Measurements from ENCODE around the gene SS18L1. TPM values are rescaled to one million over a fixed set of nuclear protein-coding genes. Genes with fewer than 3 reads are reported as not detected.

SS18L1 gene
- total RNA-seq, 1 donor from 2014 or later = 19.9 TPM

GRCh38 chr20:62155428-62156253 is 12.1 kb downstream of the SS18L1 start:
- Mint-ChIP-seq H3K27ac (ENCODE audit: unreplicated experiment) (peak overlapping the region; percentile 36), H3K4me3 (ENCODE audit: unreplicated experiment) (no peak overlapping the region)

GRCh38 chr20:62156254-62156556 is 12.6 kb downstream of the SS18L1 start:
- Mint-ChIP-seq H3K27ac (ENCODE audit: unreplicated experiment) (peak overlapping the region; percentile 31), H3K27me3 (ENCODE audit: unreplicated experiment) (no peaks in the 10 kb centered on the region), H3K36me3 (ENCODE audit: unreplicated experiment) (peaks cover 19% of the 10 kb centered on the region), H3K4me1 (ENCODE audit: unreplicated experiment) (peaks cover 15% of the 10 kb centered on the region), H3K9me3 (ENCODE audit: unreplicated experiment) (no peaks in the 10 kb centered on the region), H3K4me3 (ENCODE audit: unreplicated experiment) (no peak overlapping the region)
- TF ChIP-seq CTCF (IDR thresholded peaks at IDR 0.05) = no peak
- DNase-seq (ENCODE audit: extremely low spot score, unreplicated experiment) = no peak

More at GRCh38 chr20:62155428-62156253, 12.1 kb downstream of the SS18L1 start:
- H3K4me1 Mint-ChIP-seq (ENCODE audit: unreplicated experiment) = peaks cover 15% of the 10 kb centered on the region
- peaks cover 18% of the 10 kb centered on the region for H3K36me3 Mint-ChIP-seq (ENCODE audit: unreplicated experiment)
- TF ChIP-seq CTCF (IDR thresholded peaks at IDR 0.05) = no peak
- H3K9me3 Mint-ChIP-seq (ENCODE audit: unreplicated experiment) = no peaks in the 10 kb centered on the region
- H3K27me3 Mint-ChIP-seq (ENCODE audit: unreplicated experiment) = no peaks in the 10 kb centered on the region
- no peak for DNase-seq (ENCODE audit: extremely low spot score, unreplicated experiment)

- TF ChIP-seq CTCF (IDR thresholded peaks at IDR 0.05) = peak; percentile 65
- no peak for DNase-seq (ENCODE audit: extremely low spot score, unreplicated experiment)
- peaks cover 19% of the 10 kb centered on the region for H3K36me3 Mint-ChIP-seq (ENCODE audit: unreplicated experiment)
- peaks cover 15% of the 10 kb centered on the region for H3K4me1 Mint-ChIP-seq (ENCODE audit: unreplicated experiment)
- no peaks in the 10 kb centered on the region for H3K9me3 Mint-ChIP-seq (ENCODE audit: unreplicated experiment)
- H3K27me3 Mint-ChIP-seq (ENCODE audit: unreplicated experiment) = no peaks in the 10 kb centered on the region
- peak overlapping the region; percentile 31 for H3K27ac Mint-ChIP-seq (ENCODE audit: unreplicated experiment)
- no peak overlapping the region for H3K4me3 Mint-ChIP-seq (ENCODE audit: unreplicated experiment)
These were observed 13.2 kb downstream of the SS18L1 start for GRCh38 chr20:62156592-62157386.

- Mint-ChIP-seq H3K4me3 (ENCODE audit: unreplicated experiment) (no peak overlapping the region), H3K27me3 (ENCODE audit: unreplicated experiment) (no peaks in the 10 kb centered on the region)
- no peak for TF ChIP-seq CTCF (IDR thresholded peaks at IDR 0.05)
These were observed 14.0 kb downstream of the SS18L1 start for GRCh38 chr20:62157387-62158087.

GRCh38 chr20:62158088-62158400 is 14.5 kb downstream of the SS18L1 start:
- no peak for TF ChIP-seq CTCF (IDR thresholded peaks at IDR 0.05)
- peaks cover 15% of the 10 kb centered on the region for H3K4me1 Mint-ChIP-seq (ENCODE audit: unreplicated experiment)
- no peaks in the 10 kb centered on the region for H3K9me3 Mint-ChIP-seq (ENCODE audit: unreplicated experiment)
- H3K27me3 Mint-ChIP-seq (ENCODE audit: unreplicated experiment) = no peaks in the 10 kb centered on the region
- H3K4me3 Mint-ChIP-seq (ENCODE audit: unreplicated experiment) = no peak overlapping the region
- H3K27ac Mint-ChIP-seq (ENCODE audit: unreplicated experiment) = no peak overlapping the region
- no peak for DNase-seq (ENCODE audit: extremely low spot score, unreplicated experiment)
- H3K36me3 Mint-ChIP-seq (ENCODE audit: unreplicated experiment) = peaks cover 14% of the 10 kb centered on the region

More at GRCh38 chr20:62157387-62158087, 14.0 kb downstream of the SS18L1 start:
- Mint-ChIP-seq H3K27ac (ENCODE audit: unreplicated experiment) (no peak overlapping the region), H3K36me3 (ENCODE audit: unreplicated experiment) (peaks cover 18% of the 10 kb centered on the region), H3K9me3 (ENCODE audit: unreplicated experiment) (no peaks in the 10 kb centered on the region), H3K4me1 (ENCODE audit: unreplicated experiment) (peaks cover 15% of the 10 kb centered on the region)
- DNase-seq (ENCODE audit: extremely low spot score, unreplicated experiment) = no peak
